ENCODE results near the gene CDK14.
"Not testable (repeated sequence)": the region's sequence is repeated elsewhere in the genome, so short reads cannot be mapped to it uniquely, and the experiment has no call there.

CDK14 gene

DNA sequence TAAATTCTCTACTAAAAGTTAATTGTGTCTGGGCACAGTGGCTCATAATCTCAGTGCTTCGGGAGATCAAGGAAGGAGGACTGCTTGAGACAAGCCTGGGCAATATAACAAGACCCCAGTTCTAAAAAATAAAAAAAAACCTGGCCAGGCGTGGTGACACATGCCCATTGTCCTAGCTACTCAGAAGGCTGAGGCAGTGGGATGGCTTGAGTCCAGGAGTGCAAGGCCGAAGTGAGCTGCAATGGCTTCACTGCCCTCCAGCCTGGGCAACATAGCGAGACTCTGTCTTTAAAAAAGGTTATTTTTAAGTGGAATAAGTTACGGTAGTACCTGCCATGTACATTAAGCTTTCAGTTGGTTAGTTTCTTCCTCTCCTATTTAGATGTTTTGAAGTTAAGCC, 28.9 kb downstream of the CDK14 start:
- Histone ChIP-seq H3K27me3 (ENCODE audit: control insufficient read depth in 5 of 5, insufficient read depth in 4 of 5, low read length in 5 of 5) (no peaks in the 10 kb centered on the region), H3K27ac (ENCODE audit: low read depth, low read length) (peak overlapping the region; percentile 78), H3K9ac (ENCODE audit: low read length in 5 of 5) (peak overlapping the region in 2 of 5 donors; percentile 30 to 35), H3K4me3 (ENCODE audit: low read depth in 1 of 5, low read length in 5 of 5) (peak overlapping the region in 1 of 5 donors; percentile 32), H3K36me3 (ENCODE audit: control insufficient read depth in 5 of 5, insufficient read depth in 5 of 5, low read length in 5 of 5) (no peaks in the 10 kb centered on the region), H3K4me1 (ENCODE audit: control insufficient read depth in 5 of 5, insufficient read depth in 5 of 5, low read length in 5 of 5) (peaks cover 0 to 32% (median 29%) of the 10 kb centered on the region in 5 donors), H3K9me3 (ENCODE audit: control insufficient read depth in 5 of 5, low read length in 5 of 5) (no peaks in the 10 kb centered on the region)

- Histone ChIP-seq H3K4me1 (ENCODE audit: control insufficient read depth in 5 of 5, insufficient read depth in 5 of 5, low read length in 5 of 5) (peaks cover 0 to 32% (median 29%) of the 10 kb centered on the region in 5 donors), H3K9me3 (ENCODE audit: control insufficient read depth in 5 of 5, low read length in 5 of 5) (no peaks in the 10 kb centered on the region), H3K4me3 (ENCODE audit: low read depth in 1 of 5, low read length in 5 of 5) (peak overlapping the region in 1 of 5 donors; percentile 19), H3K27ac (ENCODE audit: low read depth, low read length) (peak overlapping the region; percentile 78), H3K27me3 (ENCODE audit: control insufficient read depth in 5 of 5, insufficient read depth in 4 of 5, low read length in 5 of 5) (no peaks in the 10 kb centered on the region), H3K36me3 (ENCODE audit: control insufficient read depth in 5 of 5, insufficient read depth in 5 of 5, low read length in 5 of 5) (no peaks in the 10 kb centered on the region), H3K9ac (ENCODE audit: low read length in 5 of 5) (peak overlapping the region in 1 of 5 donors; percentile 30)
Measured at GRCh38 chr7:90625562-90625961, 29.4 kb downstream of the CDK14 start.

- Histone ChIP-seq H3K27ac (ENCODE audit: low read depth, low read length) (peak overlapping the region; percentile 78), H3K4me3 (ENCODE audit: low read depth in 1 of 5, low read length in 5 of 5) (peak overlapping the region in 1 of 5 donors; percentile 19)
Measured at GRCh38 chr7:90626013-90626412, 29.9 kb downstream of the CDK14 start.

GRCh38 chr7:90629297-90629918, 33.3 kb downstream of the CDK14 start:
- no peaks in the 10 kb centered on the region for H3K27me3 ChIP-seq (ENCODE audit: control insufficient read depth in 5 of 5, insufficient read depth in 4 of 5, low read length in 5 of 5)
- H3K9me3 ChIP-seq (ENCODE audit: control insufficient read depth in 5 of 5, low read length in 5 of 5) = no peaks in the 10 kb centered on the region
- H3K9ac ChIP-seq (ENCODE audit: low read length in 5 of 5) = no peak overlapping the region
- no peak overlapping the region for H3K4me3 ChIP-seq (ENCODE audit: low read depth in 1 of 5, low read length in 5 of 5)
- no peak overlapping the region for H3K27ac ChIP-seq (ENCODE audit: low read depth, low read length)
- peaks cover 0 to 19% (median 16%) of the 10 kb centered on the region in 5 donors for H3K4me1 ChIP-seq (ENCODE audit: control insufficient read depth in 5 of 5, insufficient read depth in 5 of 5, low read length in 5 of 5)
- H3K36me3 ChIP-seq (ENCODE audit: control insufficient read depth in 5 of 5, insufficient read depth in 5 of 5, low read length in 5 of 5) = no peaks in the 10 kb centered on the region

More at GRCh38 chr7:90626013-90626412, 29.9 kb downstream of the CDK14 start:
- no peaks in the 10 kb centered on the region for H3K27me3 ChIP-seq (ENCODE audit: control insufficient read depth in 5 of 5, insufficient read depth in 4 of 5, low read length in 5 of 5)
- no peaks in the 10 kb centered on the region for H3K9me3 ChIP-seq (ENCODE audit: control insufficient read depth in 5 of 5, low read length in 5 of 5)
- H3K4me1 ChIP-seq (ENCODE audit: control insufficient read depth in 5 of 5, insufficient read depth in 5 of 5, low read length in 5 of 5) = peaks cover 0 to 32% (median 29%) of the 10 kb centered on the region in 5 donors
- H3K36me3 ChIP-seq (ENCODE audit: control insufficient read depth in 5 of 5, insufficient read depth in 5 of 5, low read length in 5 of 5) = no peaks in the 10 kb centered on the region
- H3K9ac ChIP-seq (ENCODE audit: low read length in 5 of 5) = no peak overlapping the region

- no peak overlapping the region for H3K9ac ChIP-seq (ENCODE audit: low read length in 5 of 5)
- H3K4me1 ChIP-seq (ENCODE audit: control insufficient read depth in 5 of 5, insufficient read depth in 5 of 5, low read length in 5 of 5) = peaks cover 0 to 3% (median 0%) of the 10 kb centered on the region in 5 donors
- no peaks in the 10 kb centered on the region for H3K9me3 ChIP-seq (ENCODE audit: control insufficient read depth in 5 of 5, low read length in 5 of 5)
- H3K36me3 ChIP-seq (ENCODE audit: control insufficient read depth in 5 of 5, insufficient read depth in 5 of 5, low read length in 5 of 5) = no peaks in the 10 kb centered on the region
- no peak overlapping the region for H3K27ac ChIP-seq (ENCODE audit: low read depth, low read length)
- no peaks in the 10 kb centered on the region for H3K27me3 ChIP-seq (ENCODE audit: control insufficient read depth in 5 of 5, insufficient read depth in 4 of 5, low read length in 5 of 5)
- H3K4me3 ChIP-seq (ENCODE audit: low read depth in 1 of 5, low read length in 5 of 5) = no peak overlapping the region
Measured at GRCh38 chr7:90631502-90631901, 35.4 kb downstream of the CDK14 start.

DNA sequence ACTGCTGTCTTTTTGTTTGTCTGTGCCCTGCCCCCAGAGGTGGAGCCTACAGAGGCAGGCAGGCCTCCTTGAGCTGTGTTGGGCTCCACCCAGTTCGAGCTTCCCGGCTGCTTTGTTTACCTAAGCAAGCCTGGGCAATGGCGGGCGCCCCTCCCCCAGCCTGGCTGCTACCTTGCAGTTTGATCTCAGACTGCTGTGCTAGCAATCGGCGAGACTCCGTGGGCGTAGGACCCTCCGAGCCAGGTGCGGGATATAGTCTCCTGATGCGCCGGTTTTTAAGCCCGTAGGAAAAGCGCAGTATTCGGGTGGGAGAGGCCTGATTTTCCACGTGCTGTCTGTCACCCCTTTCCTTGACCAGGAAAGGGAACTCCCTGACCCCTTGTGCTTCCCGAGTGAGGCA, 43.6 kb downstream of the CDK14 start:
- H3K27me3 ChIP-seq (ENCODE audit: control insufficient read depth in 5 of 5, insufficient read depth in 4 of 5, low read length in 5 of 5); H3K27ac ChIP-seq (ENCODE audit: low read depth, low read length); H3K36me3 ChIP-seq (ENCODE audit: control insufficient read depth in 5 of 5, insufficient read depth in 5 of 5, low read length in 5 of 5); H3K9me3 ChIP-seq (ENCODE audit: control insufficient read depth in 5 of 5, low read length in 5 of 5); H3K4me3 ChIP-seq (ENCODE audit: low read depth in 1 of 5, low read length in 5 of 5); H3K4me1 ChIP-seq (ENCODE audit: control insufficient read depth in 5 of 5, insufficient read depth in 5 of 5, low read length in 5 of 5); H3K9ac ChIP-seq (ENCODE audit: low read length in 5 of 5): not testable (repeated sequence)

DNA sequence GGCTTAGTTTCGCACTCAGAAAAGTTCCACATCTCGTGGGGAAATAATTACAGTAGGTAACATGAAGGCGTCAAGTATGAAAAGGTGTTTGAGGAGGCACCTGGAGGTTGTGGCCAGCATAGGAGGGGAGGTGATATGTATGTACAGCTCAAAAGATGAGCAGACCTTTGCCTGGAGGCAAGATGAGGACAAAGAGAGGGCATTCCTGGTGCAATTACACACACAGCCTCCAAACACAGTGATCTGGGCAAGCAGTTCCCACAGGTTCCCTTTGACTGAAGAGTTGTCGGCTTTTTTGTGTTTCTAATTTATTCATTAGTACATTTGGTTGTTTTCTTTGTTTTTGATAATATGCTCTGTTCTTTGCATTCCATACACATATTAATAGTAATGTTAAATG, 46.9 kb downstream of the CDK14 start:
- Histone ChIP-seq H3K27me3 (ENCODE audit: control insufficient read depth in 5 of 5, insufficient read depth in 4 of 5, low read length in 5 of 5) (no peaks in the 10 kb centered on the region), H3K27ac (ENCODE audit: low read depth, low read length) (no peak overlapping the region), H3K4me1 (ENCODE audit: control insufficient read depth in 5 of 5, insufficient read depth in 5 of 5, low read length in 5 of 5) (no peaks in the 10 kb centered on the region), H3K9ac (ENCODE audit: low read length in 5 of 5) (no peak overlapping the region), H3K4me3 (ENCODE audit: low read depth in 1 of 5, low read length in 5 of 5) (no peak overlapping the region), H3K36me3 (ENCODE audit: control insufficient read depth in 5 of 5, insufficient read depth in 5 of 5, low read length in 5 of 5) (no peaks in the 10 kb centered on the region), H3K9me3 (ENCODE audit: control insufficient read depth in 5 of 5, low read length in 5 of 5) (no peaks in the 10 kb centered on the region)

DNA sequence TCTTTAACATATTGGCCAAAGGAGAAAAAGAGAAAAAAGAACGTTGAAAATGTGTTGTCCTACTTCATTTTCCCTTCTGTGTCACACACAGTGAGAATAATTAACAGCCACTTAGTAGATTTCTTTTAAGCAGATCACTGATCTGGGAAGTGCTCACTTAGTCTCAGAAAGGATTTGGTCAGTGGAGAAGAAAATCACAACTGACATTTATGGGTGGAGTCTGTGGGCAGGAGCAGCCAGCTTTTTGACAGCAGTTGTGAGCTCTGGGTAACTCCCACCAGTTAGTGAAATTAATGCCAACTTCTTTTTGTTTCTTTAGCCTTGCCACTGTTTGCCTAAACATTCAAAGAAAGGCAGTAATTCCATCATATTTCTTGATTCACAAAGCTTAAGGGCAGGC, 49.7 kb downstream of the CDK14 start:
- Histone ChIP-seq H3K27me3 (ENCODE audit: control insufficient read depth in 5 of 5, insufficient read depth in 4 of 5, low read length in 5 of 5) (no peaks in the 10 kb centered on the region), H3K4me3 (ENCODE audit: low read depth in 1 of 5, low read length in 5 of 5) (no peak overlapping the region), H3K27ac (ENCODE audit: low read depth, low read length) (no peak overlapping the region)

GRCh38 chr7:90648107-90648506, 52.0 kb downstream of the CDK14 start:
- Histone ChIP-seq H3K27me3 (ENCODE audit: control insufficient read depth in 5 of 5, insufficient read depth in 4 of 5, low read length in 5 of 5) (no peaks in the 10 kb centered on the region), H3K4me1 (ENCODE audit: control insufficient read depth in 5 of 5, insufficient read depth in 5 of 5, low read length in 5 of 5) (peaks cover 0 to 3% (median 0%) of the 10 kb centered on the region in 5 donors), H3K36me3 (ENCODE audit: control insufficient read depth in 5 of 5, insufficient read depth in 5 of 5, low read length in 5 of 5) (no peaks in the 10 kb centered on the region), H3K9me3 (ENCODE audit: control insufficient read depth in 5 of 5, low read length in 5 of 5) (no peaks in the 10 kb centered on the region), H3K27ac (ENCODE audit: low read depth, low read length) (no peak overlapping the region), H3K4me3 (ENCODE audit: low read depth in 1 of 5, low read length in 5 of 5) (no peak overlapping the region), H3K9ac (ENCODE audit: low read length in 5 of 5) (no peak overlapping the region)

More for the DNA sequence above, 49.7 kb downstream of the CDK14 start:
- H3K9me3 ChIP-seq (ENCODE audit: control insufficient read depth in 5 of 5, low read length in 5 of 5) = no peaks in the 10 kb centered on the region
- H3K4me1 ChIP-seq (ENCODE audit: control insufficient read depth in 5 of 5, insufficient read depth in 5 of 5, low read length in 5 of 5) = peaks cover 0 to 3% (median 0%) of the 10 kb centered on the region in 5 donors
- no peak overlapping the region for H3K9ac ChIP-seq (ENCODE audit: low read length in 5 of 5)
- no peaks in the 10 kb centered on the region for H3K36me3 ChIP-seq (ENCODE audit: control insufficient read depth in 5 of 5, insufficient read depth in 5 of 5, low read length in 5 of 5)

- Histone ChIP-seq H3K4me1 (ENCODE audit: control insufficient read depth in 5 of 5, insufficient read depth in 5 of 5, low read length in 5 of 5) (peaks cover 0 to 3% (median 0%) of the 10 kb centered on the region in 5 donors), H3K27me3 (ENCODE audit: control insufficient read depth in 5 of 5, insufficient read depth in 4 of 5, low read length in 5 of 5) (no peaks in the 10 kb centered on the region), H3K4me3 (ENCODE audit: low read depth in 1 of 5, low read length in 5 of 5) (no peak overlapping the region), H3K36me3 (ENCODE audit: control insufficient read depth in 5 of 5, insufficient read depth in 5 of 5, low read length in 5 of 5) (no peaks in the 10 kb centered on the region), H3K27ac (ENCODE audit: low read depth, low read length) (no peak overlapping the region), H3K9me3 (ENCODE audit: control insufficient read depth in 5 of 5, low read length in 5 of 5) (no peaks in the 10 kb centered on the region), H3K9ac (ENCODE audit: low read length in 5 of 5) (no peak overlapping the region)
Measured at GRCh38 chr7:90648834-90649233, 52.7 kb downstream of the CDK14 start.
